Measurements from ENCODE around the gene ANKRD18B. TPM values are rescaled to one million over a fixed set of nuclear protein-coding genes. Genes with fewer than 3 reads are reported as not detected.
"Not testable (repeated sequence)": the region's sequence is repeated elsewhere in the genome, so short reads cannot be mapped to it uniquely, and the experiment has no call there.

ANKRD18B gene
- total RNA-seq, 5 donors from 2014 or later (not counting 1 experiment from before 2014, with no cell fraction given) = 0.76 to 2.6 (median 1.9) TPM; not detected in 1

GRCh38 chr9:33612410-33612809 is 88.4 kb downstream of the ANKRD18B start:
- H3K9me3 ChIP-seq; H3K27me3 ChIP-seq (replicated peaks in 1 of 2; ENCODE audit: control insufficient read depth in 2 of 2, extremely low read depth in 1 of 2, insufficient read depth in 2 of 2, low read length in 1 of 2); ATAC-seq (replicated peaks in 1 of 4); H3K27ac ChIP-seq (ENCODE audit: low read length); H3K4me1 Mint-ChIP-seq; DNase-seq; POLR2A ChIA-PET; H3K36me3 Mint-ChIP-seq; H3K36me3 ChIP-seq (ENCODE audit: control insufficient read depth in 2 of 2, extremely low read depth in 1 of 2, insufficient read depth in 1 of 2, low read length in 1 of 2); H3K4me3 Mint-ChIP-seq; H3K4me3 ChIP-seq (ENCODE audit: control insufficient read depth in 1 of 2, extremely low read depth in 1 of 2, low read length in 1 of 2); H3K27ac Mint-ChIP-seq; CTCF ChIA-PET; H3K9me3 Mint-ChIP-seq; H3K4me1 ChIP-seq (ENCODE audit: control insufficient read depth in 1 of 2, extremely low read depth in 1 of 2, insufficient read depth in 2 of 2, low read length in 2 of 2): not testable (repeated sequence)
- whole genome bisulfite sequencing (ENCODE audit: insufficient coverage) = 33% methylated on average over 1 of the region's 2 CpGs
- peaks cover 29 to 41% of the 10 kb centered on the region in 2 donors for H3K27me3 Mint-ChIP-seq

- WGBS (ENCODE audit: insufficient coverage) = 88% methylated on average over 5 of the region's 7 CpGs
- Mint-ChIP-seq H3K4me1 (no peaks in the 10 kb centered on the region), H3K4me3 (no peak overlapping the region), H3K9me3 (peaks cover 0 to 7% (median 0%) of the 10 kb centered on the region in 3 donors), H3K27ac (no peak overlapping the region), H3K36me3 (no peaks in the 10 kb centered on the region), H3K27me3 (peaks cover 29 to 35% of the 10 kb centered on the region in 2 donors)
- Histone ChIP-seq H3K4me1 (ENCODE audit: control insufficient read depth in 1 of 2, extremely low read depth in 1 of 2, insufficient read depth in 2 of 2, low read length in 2 of 2) (no peaks in the 10 kb centered on the region), H3K36me3 (ENCODE audit: control insufficient read depth in 2 of 2, extremely low read depth in 1 of 2, insufficient read depth in 1 of 2, low read length in 1 of 2) (no peaks in the 10 kb centered on the region), H3K9me3 (no peaks in the 10 kb centered on the region), H3K4me3 (ENCODE audit: control insufficient read depth in 1 of 2, extremely low read depth in 1 of 2, low read length in 1 of 2) (no peak overlapping the region), H3K27me3 (replicated peaks in 1 of 2; ENCODE audit: control insufficient read depth in 2 of 2, extremely low read depth in 1 of 2, insufficient read depth in 2 of 2, low read length in 1 of 2) (peaks cover 0 to 19% of the 10 kb centered on the region in 2 experiments), H3K27ac (ENCODE audit: low read length) (no peak overlapping the region)
- CTCF ChIA-PET = no interaction called here
- ATAC-seq (replicated peaks in 1 of 4) (no peak), DNase-seq (no peak)
- POLR2A ChIA-PET = no interaction called here
Measured at GRCh38 chr9:33614001-33614687, 90.1 kb downstream of the ANKRD18B start.

GRCh38 chr9:33618370-33618769 is 94.3 kb downstream of the ANKRD18B start:
- H3K27me3 ChIP-seq (replicated peaks in 1 of 2; ENCODE audit: control insufficient read depth in 2 of 2, extremely low read depth in 1 of 2, insufficient read depth in 2 of 2, low read length in 1 of 2) = peaks cover 0 to 21% of the 10 kb centered on the region in 2 experiments
- POLR2A ChIA-PET; ATAC-seq (replicated peaks in 1 of 4); H3K27ac Mint-ChIP-seq; H3K9me3 ChIP-seq; H3K9me3 Mint-ChIP-seq; H3K4me3 ChIP-seq (ENCODE audit: control insufficient read depth in 1 of 2, extremely low read depth in 1 of 2, low read length in 1 of 2); H3K4me3 Mint-ChIP-seq; DNase-seq; H3K27ac ChIP-seq (ENCODE audit: low read length); H3K4me1 ChIP-seq (ENCODE audit: control insufficient read depth in 1 of 2, extremely low read depth in 1 of 2, insufficient read depth in 2 of 2, low read length in 2 of 2); H3K36me3 ChIP-seq (ENCODE audit: control insufficient read depth in 2 of 2, extremely low read depth in 1 of 2, insufficient read depth in 1 of 2, low read length in 1 of 2); H3K4me1 Mint-ChIP-seq; H3K36me3 Mint-ChIP-seq: not testable (repeated sequence)
- 92% methylated on average over 4 of the region's 9 CpGs for WGBS (ENCODE audit: insufficient coverage)
- peaks cover 19 to 27% of the 10 kb centered on the region in 2 donors for H3K27me3 Mint-ChIP-seq
- CTCF ChIA-PET = interaction anchor here in 1 of 2 donors (0.8 kb wide), 2 partner anchors 102 to 104 kb away, joined by 3 to 5 read pairs; no protein-coding TSS in a partner anchor

- POLR2A ChIA-PET = no interaction called here
- no peaks in the 10 kb centered on the region for H3K9me3 ChIP-seq
- no peaks in the 10 kb centered on the region for H3K36me3 ChIP-seq (ENCODE audit: control insufficient read depth in 2 of 2, extremely low read depth in 1 of 2, insufficient read depth in 1 of 2, low read length in 1 of 2)
- Mint-ChIP-seq H3K36me3 (no peaks in the 10 kb centered on the region), H3K27me3 (peaks cover 22 to 35% of the 10 kb centered on the region in 2 donors), H3K4me3 (no peak overlapping the region), H3K27ac (no peak overlapping the region), H3K9me3 (no peaks in the 10 kb centered on the region), H3K4me1 (peaks cover 4 to 7% (median 6%) of the 10 kb centered on the region in 3 donors)
- peaks cover 0 to 23% of the 10 kb centered on the region in 2 experiments for H3K27me3 ChIP-seq (replicated peaks in 1 of 2; ENCODE audit: control insufficient read depth in 2 of 2, extremely low read depth in 1 of 2, insufficient read depth in 2 of 2, low read length in 1 of 2)
- WGBS (ENCODE audit: insufficient coverage) = no CpG with 5 or more reads among the region's 3 CpGs
- CTCF ChIA-PET = interaction anchor here (0.6 to 0.7 kb wide), 4 partner anchors 9 to 269 kb away, joined by 3 to 4 read pairs (median 3); no protein-coding TSS in a partner anchor
- no peak overlapping the region for H3K4me3 ChIP-seq (ENCODE audit: control insufficient read depth in 1 of 2, extremely low read depth in 1 of 2, low read length in 1 of 2)
- peaks cover 0 to 6% of the 10 kb centered on the region in 2 experiments for H3K4me1 ChIP-seq (ENCODE audit: control insufficient read depth in 1 of 2, extremely low read depth in 1 of 2, insufficient read depth in 2 of 2, low read length in 2 of 2)
- DNase-seq (no peak), ATAC-seq (replicated peaks in 1 of 4) (no peak)
- H3K27ac ChIP-seq (ENCODE audit: low read length) = no peak overlapping the region
Measured at GRCh38 chr9:33619666-33620404, 95.8 kb downstream of the ANKRD18B start.

GRCh38 chr9:33620738-33621439 is 96.8 kb downstream of the ANKRD18B start:
- DNase-seq (no peak), ATAC-seq (replicated peaks in 1 of 4) (no peak)
- POLR2A ChIA-PET = interaction anchor here (0.5 to 0.6 kb wide), 2 partner anchors 446 to 558 kb away, joined by 3 to 5 read pairs; partner anchors contain the start of gene UBAP1 (in 1 of the 2)
- H3K4me1 ChIP-seq (ENCODE audit: control insufficient read depth in 1 of 2, extremely low read depth in 1 of 2, insufficient read depth in 2 of 2, low read length in 2 of 2) = peaks cover 0 to 6% of the 10 kb centered on the region in 2 experiments
- no peak overlapping the region for H3K27ac Mint-ChIP-seq
- H3K36me3 Mint-ChIP-seq = no peaks in the 10 kb centered on the region
- peaks cover 0 to 29% of the 10 kb centered on the region in 2 experiments for H3K27me3 ChIP-seq (replicated peaks in 1 of 2; ENCODE audit: control insufficient read depth in 2 of 2, extremely low read depth in 1 of 2, insufficient read depth in 2 of 2, low read length in 1 of 2)
- 77% methylated on average over 3 of the region's 10 CpGs for WGBS (ENCODE audit: insufficient coverage)
- no peak overlapping the region for H3K4me3 ChIP-seq (ENCODE audit: control insufficient read depth in 1 of 2, extremely low read depth in 1 of 2, low read length in 1 of 2)
- CTCF ChIA-PET = interaction anchor here (0.7 to 1.1 kb wide), 3 partner anchors 15 to 101 kb away, joined by 3 to 5 read pairs (median 3); no protein-coding TSS in a partner anchor
- H3K9me3 Mint-ChIP-seq = no peaks in the 10 kb centered on the region
- no peaks in the 10 kb centered on the region for H3K36me3 ChIP-seq (ENCODE audit: control insufficient read depth in 2 of 2, extremely low read depth in 1 of 2, insufficient read depth in 1 of 2, low read length in 1 of 2)
- no peak overlapping the region for H3K4me3 Mint-ChIP-seq
- no peaks in the 10 kb centered on the region for H3K9me3 ChIP-seq
- no peak overlapping the region for H3K27ac ChIP-seq (ENCODE audit: low read length)
- peaks cover 4 to 7% (median 6%) of the 10 kb centered on the region in 3 donors for H3K4me1 Mint-ChIP-seq
- peaks cover 20 to 41% of the 10 kb centered on the region in 2 donors for H3K27me3 Mint-ChIP-seq

All from T-cell (primary cell).